HG03442 (cell line): Measurements from ENCODE around the gene NFKB2.

ENCODE experiments used
- ATAC-seq: cut with Tn5 transposase; IDR thresholded peaks from one replicate; pipeline ENCODE4 v1.9.1; 2021; ENCODE audit warnings: mild to moderate bottlenecking, moderate library complexity; ENCODE audit not compliant: unreplicated experiment

NFKB2 gene

GRCh38 chr10:102420714-102421506 is 25.4 kb downstream of the NFKB2 start, which contains the start of gene FBXL15:
Gene FBXL15, plus strand, starts transcription at chr10:102420836. Its CDS starts 294 bp downstream, at chr10:102421130.
- peak; percentile 71 for ATAC-seq

GRCh38 chr10:102421507-102421756 is 25.9 kb downstream of the NFKB2 start:
- ATAC-seq = no peak

- no peak for ATAC-seq
Observed at GRCh38 chr10:102421757-102422512, 26.4 kb downstream of the NFKB2 start.

GRCh38 chr10:102422545-102423129 is 27.1 kb downstream of the NFKB2 start:
- no peak for ATAC-seq

- no peak for ATAC-seq
Observed at GRCh38 chr10:102423372-102423968, 28.0 kb downstream of the NFKB2 start.

- no peak for ATAC-seq
Observed at GRCh38 chr10:102424145-102424544, 28.6 kb downstream of the NFKB2 start.

GRCh38 chr10:102424916-102425315 is 29.4 kb downstream of the NFKB2 start:
- ATAC-seq = no peak

- no peak for ATAC-seq
Observed at GRCh38 chr10:102425444-102425843, 29.9 kb downstream of the NFKB2 start.

- no peak for ATAC-seq
Observed at GRCh38 chr10:102426803-102427287, 31.3 kb downstream of the NFKB2 start.

GRCh38 chr10:102429468-102429867 is 34.0 kb downstream of the NFKB2 start:
- ATAC-seq = no peak

- ATAC-seq = no peak
Observed at GRCh38 chr10:102431452-102432124, 36.1 kb downstream of the NFKB2 start.

GRCh38 chr10:102432162-102432950 is 36.9 kb downstream of the NFKB2 start, which contains the start of gene CUEDC2:
Gene CUEDC2, minus strand, starts transcription at chr10:102432574. Its CDS starts 7,386 bp downstream, at chr10:102425188.
- peak; percentile 89 for ATAC-seq

- ATAC-seq = no peak
Observed at GRCh38 chr10:102433619-102434046, 38.1 kb downstream of the NFKB2 start.

GRCh38 chr10:102434394-102435132 is 39.1 kb downstream of the NFKB2 start:
- ATAC-seq = no peak

- no peak for ATAC-seq
Observed at GRCh38 chr10:102435133-102435497, 39.6 kb downstream of the NFKB2 start.

GRCh38 chr10:102435529-102436233 is 40.2 kb downstream of the NFKB2 start:
- no peak for ATAC-seq

- ATAC-seq = no peak
Observed at GRCh38 chr10:102436312-102436711, 40.8 kb downstream of the NFKB2 start.

GRCh38 chr10:102437515-102437914 is 42.0 kb downstream of the NFKB2 start:
- no peak for ATAC-seq

- ATAC-seq = no peak
Observed at GRCh38 chr10:102438374-102438773, 42.9 kb downstream of the NFKB2 start.
